ENCODE results near the gene MAPK8IP1.

The MAPK8IP1 gene

DNA sequence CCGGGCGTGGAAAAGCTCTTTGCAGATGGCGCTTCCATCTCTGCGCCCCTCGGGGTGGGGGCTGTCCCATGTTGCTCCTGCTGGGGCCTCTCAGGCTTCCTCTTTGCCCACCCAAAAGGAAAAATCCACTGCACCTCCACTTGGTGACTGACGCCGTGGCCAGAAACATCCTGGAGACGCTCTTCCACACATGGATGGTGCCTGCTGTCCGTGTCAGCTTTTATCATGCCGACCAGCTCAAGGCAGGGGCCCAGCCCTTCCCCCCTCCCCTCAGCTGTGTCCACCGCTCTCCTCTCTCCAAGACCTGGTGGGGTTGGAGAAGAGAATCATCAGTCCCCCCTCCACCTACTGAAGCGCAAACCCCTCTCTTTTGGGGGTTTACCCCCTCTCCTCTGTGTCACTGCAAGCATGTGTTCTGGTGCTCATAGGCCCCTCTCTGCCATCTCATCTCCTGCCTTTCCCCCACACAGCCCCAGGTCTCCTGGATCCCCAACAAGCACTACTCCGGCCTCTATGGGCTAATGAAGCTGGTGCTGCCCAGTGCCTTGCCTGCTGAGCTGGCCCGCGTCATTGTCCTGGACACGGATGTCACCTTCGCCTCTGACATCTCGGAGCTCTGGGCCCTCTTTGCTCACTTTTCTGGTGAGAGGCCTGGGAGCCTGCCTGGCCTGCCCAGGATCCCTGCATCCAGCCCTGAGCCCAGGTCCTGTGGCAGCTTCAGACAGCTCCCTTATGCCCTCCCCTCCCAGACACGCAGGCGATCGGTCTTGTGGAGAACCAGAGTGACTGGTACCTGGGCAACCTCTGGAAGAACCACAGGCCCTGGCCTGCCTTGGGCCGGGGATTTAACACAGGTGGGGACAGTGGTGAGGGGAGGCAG lies 38.8 kb downstream of the MAPK8IP1 start:
- no peak for DNase-seq (ENCODE audit: extremely low read depth in 1 of 2, low read depth in 1 of 2)

DNA sequence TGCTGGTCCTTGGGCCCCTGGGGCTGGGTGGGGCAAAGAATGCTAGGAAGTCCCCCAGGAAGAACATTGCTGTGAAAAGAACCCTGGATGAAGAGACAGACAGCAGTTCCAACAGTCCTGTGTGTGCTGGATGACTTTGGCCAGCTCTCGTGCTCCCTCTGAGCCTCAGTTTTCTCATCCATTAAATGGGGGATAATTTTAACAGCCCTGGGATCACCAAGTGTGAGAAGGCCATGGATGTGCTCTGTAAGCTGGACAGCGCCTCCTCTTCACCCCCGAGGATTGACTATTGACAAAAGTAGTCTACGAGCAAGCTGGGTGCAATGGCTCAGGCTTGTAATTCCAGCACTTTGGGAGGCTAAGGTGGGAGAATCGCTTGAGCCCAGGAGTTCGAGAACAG lies 39.5 kb downstream of the MAPK8IP1 start:
- DNase-seq (ENCODE audit: extremely low read depth in 1 of 2, low read depth in 1 of 2), result no peak

DNA sequence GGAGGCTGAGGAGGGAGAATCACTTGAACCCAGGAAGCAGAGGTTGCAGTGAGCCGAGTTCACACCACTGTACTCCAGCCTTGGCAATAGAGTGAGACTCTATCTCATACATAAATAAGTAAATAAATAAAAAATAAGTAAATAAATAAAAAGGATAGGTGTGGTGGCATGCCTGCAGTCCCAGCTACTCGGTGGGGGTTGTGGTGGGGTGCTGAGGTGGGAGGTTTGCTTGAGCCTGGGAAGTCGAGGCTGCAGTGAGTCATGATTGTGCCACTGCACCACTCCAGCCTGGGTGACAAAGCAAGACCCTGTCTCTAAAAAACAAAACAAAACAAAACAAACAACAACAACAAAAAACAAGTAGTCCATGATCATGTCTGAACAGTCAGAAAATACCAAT lies 40.1 kb downstream of the MAPK8IP1 start:
- DNase-seq (ENCODE audit: extremely low read depth in 1 of 2, low read depth in 1 of 2), result no peak

DNA sequence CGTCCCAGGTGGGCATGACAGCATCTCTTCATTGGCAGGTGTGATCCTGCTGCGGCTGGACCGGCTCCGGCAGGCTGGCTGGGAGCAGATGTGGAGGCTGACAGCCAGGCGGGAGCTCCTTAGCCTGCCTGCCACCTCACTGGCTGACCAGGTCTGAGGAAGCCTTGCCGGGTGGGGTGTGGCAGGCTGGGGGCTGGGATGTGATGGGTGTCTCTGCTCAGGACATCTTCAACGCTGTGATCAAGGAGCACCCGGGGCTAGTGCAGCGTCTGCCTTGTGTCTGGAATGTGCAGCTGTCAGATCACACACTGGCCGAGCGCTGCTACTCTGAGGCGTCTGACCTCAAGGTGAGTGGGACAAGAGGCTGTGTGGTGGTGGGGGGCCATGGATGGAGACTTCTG lies 40.5 kb downstream of the MAPK8IP1 start:
- no peak for DNase-seq (ENCODE audit: extremely low read depth in 1 of 2, low read depth in 1 of 2)

DNA sequence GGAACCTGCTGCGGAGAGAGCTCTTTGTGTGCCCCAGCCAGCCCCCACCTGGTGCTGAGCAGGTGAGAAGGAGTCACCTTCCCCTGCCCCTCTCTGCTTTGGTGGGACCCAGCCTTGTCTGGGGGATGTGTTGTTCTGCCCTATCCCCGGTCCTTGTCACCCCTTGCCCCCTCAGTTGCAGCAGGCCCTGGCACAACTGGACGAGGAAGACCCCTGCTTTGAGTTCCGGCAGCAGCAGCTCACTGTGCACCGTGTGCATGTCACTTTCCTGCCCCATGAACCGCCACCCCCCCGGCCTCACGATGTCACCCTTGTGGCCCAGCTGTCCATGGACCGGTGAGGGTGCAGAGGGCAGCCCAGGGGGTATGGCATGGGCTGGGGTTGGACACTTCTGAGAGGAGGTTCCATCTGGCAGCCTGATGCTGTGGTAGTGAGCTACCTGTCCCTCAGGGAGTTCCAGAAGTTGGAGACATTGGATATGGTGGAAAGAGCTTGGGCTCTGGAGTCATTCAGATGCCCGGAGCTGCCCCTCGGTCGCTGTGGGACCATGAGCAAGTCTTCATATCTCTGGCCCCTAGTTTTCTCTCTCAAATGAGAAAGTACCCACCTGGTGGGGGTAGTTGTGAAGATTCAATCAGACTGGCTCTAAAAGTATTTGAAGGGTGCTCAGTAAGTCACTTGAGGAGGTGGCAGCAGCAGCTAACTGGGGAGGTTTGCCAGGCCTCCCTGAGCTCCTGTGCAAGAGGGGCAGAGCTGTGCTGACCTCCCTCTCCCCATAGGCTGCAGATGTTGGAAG lies 41.3 kb downstream of the MAPK8IP1 start:
- DNase-seq (ENCODE audit: extremely low read depth in 1 of 2, low read depth in 1 of 2), result no peak

DNA sequence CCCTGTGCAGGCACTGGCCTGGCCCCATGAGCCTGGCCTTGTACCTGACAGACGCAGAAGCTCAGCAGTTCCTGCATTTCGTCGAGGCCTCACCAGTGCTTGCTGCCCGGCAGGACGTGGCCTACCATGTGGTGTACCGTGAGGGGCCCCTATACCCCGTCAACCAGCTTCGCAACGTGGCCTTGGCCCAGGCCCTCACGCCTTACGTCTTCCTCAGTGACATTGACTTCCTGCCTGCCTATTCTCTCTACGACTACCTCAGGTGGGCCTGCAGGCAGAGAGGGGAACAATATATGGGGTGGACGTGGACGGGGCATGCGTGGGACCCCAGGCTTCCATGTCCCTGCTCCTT lies 41.9 kb downstream of the MAPK8IP1 start:
- DNase-seq (ENCODE audit: extremely low read depth in 1 of 2, low read depth in 1 of 2), result no peak

DNA sequence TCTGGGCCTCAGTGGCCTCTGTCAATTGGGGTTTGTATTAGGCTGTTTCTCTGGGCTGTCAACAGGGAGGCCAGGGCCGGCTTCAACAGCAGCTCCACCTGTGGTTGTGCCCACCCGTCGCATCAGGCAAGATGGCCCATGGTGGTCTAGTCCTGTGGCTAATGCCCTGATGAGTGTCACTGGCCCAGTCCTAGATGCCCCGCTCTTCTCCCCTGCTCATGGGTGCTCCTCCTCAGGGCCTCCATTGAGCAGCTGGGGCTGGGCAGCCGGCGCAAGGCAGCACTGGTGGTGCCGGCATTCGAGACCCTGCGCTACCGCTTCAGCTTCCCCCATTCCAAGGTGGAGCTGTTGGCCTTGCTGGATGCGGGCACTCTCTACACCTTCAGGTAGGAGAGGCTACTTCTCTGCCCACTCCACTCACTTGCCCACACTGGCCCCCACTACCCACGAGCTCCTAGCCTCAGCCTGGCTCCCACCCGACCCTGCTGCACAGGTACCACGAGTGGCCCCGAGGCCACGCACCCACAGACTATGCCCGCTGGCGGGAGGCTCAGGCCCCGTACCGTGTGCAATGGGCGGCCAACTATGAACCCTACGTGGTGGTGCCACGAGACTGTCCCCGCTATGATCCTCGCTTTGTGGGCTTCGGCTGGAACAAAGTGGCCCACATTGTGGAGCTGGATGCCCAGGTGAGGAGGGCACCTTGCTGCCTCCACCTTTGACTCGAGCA lies 42.4 kb downstream of the MAPK8IP1 start:
- no peak for DNase-seq (ENCODE audit: extremely low read depth in 1 of 2, low read depth in 1 of 2)

DNA sequence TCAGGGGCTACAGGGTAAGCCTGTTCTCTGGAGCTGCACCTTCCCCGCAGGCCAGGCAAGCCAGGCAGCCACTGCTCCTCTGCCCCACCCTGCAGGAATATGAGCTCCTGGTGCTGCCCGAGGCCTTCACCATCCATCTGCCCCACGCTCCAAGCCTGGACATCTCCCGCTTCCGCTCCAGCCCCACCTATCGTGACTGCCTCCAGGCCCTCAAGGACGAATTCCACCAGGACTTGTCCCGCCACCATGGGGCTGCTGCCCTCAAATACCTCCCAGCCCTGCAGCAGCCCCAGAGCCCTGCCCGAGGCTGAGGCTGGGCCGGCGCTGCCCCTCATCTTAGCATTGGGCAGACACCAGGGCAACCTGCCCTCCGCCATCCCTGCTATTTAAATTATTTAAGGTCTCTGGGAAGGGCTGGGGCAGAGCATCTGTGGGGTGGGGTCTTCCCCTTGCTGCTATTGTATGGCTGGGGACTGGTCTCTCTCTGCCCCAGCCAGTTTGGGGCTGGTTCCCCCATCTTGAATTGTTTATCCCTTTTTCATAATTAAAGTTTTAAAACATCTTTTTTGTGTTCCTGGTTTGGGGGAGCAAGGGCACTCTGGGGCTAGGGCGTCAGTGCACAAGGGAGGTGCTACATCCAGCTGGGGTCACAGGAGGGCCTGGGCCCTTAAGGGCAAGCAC lies 43.2 kb downstream of the MAPK8IP1 start:
- DNase-seq (ENCODE audit: extremely low read depth in 1 of 2, low read depth in 1 of 2), result no peak

DNA sequence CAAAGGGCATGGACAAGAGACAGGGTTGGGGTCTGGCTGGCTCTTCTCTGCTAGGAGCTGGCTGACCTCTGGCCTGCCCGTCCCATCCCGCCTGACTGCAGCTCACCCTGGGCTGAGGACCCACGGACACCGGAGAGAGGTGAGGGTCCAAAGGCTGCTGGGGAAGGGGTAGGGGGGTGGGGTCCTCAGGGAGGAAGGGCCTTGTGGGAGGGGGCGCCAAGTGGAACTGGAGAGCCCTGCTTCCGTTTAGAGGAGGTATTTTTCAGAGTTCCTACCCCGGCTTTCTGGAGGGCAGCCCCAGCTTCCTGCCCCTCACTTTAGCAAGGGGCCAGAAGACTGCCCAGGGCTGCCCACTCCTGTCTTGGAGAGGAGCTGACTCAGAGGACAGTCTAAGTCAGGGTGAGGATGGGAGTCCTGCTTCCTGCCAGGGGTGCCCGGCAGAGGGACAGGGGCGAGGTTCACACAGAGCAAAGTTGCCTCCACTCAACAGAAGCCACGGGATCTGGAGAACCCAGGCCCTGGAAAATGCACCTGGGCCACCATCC lies 44.1 kb downstream of the MAPK8IP1 start:
- DNase-seq (ENCODE audit: extremely low read depth in 1 of 2, low read depth in 1 of 2), result no peak

DNA sequence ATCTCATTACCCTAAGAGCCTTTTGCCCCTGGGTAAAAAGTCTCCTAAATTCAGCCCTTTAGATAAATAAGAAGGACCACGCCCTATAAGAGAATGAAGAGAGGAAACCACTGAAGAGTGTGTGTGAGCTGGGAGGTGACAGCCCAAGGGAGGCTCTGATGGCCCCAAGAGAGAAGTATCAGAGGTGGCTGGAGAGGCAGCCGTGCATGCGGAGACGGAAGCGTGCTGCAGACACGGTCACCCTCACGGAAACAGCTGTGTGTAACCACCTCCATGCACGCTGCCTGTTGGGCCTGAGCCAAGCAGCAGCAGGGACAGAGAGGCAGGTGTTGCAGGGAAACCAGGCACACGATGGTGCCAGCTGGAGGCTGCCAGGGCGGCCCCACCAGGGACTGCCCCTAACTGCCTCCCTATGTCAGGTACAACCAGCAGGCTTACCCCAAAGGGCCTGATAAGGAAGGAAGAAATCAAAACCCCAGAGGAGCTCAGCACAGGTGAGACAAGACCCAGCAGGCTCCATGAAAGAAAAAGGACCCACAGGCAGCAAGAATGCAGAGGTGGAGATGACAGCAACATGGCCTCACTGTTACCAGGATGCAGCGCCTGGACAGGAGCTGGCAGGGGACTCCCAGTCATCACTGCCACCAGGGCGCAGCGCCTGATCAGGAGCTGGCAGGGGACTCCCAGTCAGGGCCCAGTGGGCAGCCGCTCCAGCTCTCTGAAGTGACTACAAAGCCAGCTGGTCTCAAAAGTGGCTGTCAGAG lies 44.8 kb downstream of the MAPK8IP1 start:
- no peak for DNase-seq (ENCODE audit: extremely low read depth in 1 of 2, low read depth in 1 of 2)

DNA sequence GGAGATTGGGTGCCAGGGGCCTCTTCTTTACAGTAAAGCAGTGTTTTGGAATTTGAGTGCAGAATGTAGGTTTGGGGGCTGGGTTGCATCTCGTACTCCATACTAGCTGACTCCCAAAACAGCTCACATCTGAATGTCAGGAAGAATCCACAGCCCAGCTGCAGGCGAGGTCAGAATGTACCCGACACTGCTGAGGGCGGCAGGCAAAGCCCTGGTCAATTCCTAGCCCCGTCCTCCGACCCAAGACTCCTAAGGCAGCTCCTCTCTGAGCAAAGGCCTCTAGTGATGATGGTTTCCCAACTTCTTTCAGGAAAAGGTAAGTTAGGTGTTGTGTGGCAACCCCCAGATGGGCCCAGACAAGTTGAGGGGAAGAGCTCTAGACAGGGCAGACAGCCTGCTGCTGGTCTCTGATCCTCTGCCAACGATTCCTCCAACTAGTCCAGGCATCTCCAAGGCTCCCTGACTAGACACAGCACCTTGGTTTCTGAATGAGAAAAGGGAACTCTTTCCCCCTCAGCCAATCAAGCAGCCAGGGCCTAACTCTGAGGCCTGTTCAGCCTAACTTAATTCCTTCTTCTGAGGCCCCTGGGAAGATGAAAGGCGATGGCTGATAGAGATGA lies 45.6 kb downstream of the MAPK8IP1 start:
- DNase-seq (ENCODE audit: extremely low read depth in 1 of 2, low read depth in 1 of 2), result no peak

DNA sequence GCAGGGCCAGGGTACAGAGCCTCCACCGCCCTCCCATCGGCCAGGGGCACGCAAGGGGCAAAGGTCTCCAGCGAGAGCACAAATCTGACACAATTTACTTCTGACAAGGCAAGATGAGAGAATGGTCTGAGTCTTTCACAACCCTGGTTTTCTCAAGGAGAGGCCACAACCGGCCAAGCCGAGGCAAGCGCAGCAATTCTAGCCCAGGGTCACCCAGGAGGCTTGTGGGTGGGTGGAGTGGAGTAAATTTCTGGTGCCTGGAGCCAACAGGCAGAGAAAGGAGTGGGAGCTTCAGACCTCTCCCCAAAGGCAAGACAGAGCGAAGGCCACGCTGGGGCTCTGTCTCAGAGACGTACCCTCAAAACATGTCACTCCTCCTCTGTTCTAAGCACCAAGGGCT lies 46.3 kb downstream of the MAPK8IP1 start:
- no peak for DNase-seq (ENCODE audit: extremely low read depth in 1 of 2, low read depth in 1 of 2)

DNA sequence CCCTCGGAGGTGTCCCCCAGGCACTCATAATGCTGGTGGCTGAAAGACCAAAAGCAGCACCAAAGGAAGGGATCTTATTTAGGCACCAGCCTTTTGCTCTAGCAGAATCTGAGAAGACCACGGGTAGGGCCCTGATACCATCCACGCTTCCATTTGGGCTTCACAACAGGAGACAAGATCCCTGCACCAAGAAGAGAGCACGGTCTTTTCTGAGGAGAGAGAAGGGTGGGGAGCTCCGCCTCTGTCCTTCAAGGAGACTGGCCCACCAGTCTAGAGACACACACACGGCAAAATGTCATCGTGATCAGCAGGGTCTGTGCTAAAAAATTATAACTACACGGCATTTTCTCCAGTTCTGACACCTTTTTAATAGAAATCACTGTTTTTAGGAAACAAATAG lies 46.8 kb downstream of the MAPK8IP1 start:
- no peak for DNase-seq (ENCODE audit: extremely low read depth in 1 of 2, low read depth in 1 of 2)

DNA sequence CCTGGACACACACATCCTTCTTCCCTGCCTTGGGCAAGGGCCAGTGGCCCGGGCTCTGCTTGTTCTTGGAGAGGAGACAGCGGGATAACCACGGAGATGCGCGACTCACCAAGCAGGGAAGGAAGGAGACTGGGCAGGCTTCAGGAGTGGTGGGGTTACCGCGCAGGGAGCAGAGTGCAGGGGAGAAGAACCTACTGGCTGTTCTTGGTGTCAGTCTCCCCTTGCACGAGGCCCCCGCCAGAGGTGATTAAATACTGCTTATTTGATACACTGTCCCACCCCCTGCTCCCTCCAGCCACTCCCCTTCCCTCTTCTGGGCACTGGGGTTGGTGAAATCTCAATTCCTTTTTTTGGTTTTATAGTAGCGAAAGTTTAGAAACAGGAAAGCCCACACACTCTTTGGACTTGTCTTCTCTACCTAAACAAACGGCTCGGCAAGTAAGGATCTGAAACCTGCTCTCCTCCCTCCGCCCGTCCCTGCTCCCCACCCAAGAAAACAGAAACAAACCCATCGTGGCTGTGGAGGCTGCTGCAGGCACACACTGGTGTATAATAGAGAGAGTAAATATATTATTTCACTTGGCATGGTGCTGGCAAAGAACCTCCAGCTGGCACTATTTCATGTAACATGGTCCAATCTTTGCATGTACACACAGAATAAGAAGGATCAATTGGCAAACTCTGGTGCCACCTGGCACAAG lies 47.8 kb downstream of the MAPK8IP1 start:
- DNase-seq (ENCODE audit: extremely low read depth in 1 of 2, low read depth in 1 of 2), result no peak

DNA sequence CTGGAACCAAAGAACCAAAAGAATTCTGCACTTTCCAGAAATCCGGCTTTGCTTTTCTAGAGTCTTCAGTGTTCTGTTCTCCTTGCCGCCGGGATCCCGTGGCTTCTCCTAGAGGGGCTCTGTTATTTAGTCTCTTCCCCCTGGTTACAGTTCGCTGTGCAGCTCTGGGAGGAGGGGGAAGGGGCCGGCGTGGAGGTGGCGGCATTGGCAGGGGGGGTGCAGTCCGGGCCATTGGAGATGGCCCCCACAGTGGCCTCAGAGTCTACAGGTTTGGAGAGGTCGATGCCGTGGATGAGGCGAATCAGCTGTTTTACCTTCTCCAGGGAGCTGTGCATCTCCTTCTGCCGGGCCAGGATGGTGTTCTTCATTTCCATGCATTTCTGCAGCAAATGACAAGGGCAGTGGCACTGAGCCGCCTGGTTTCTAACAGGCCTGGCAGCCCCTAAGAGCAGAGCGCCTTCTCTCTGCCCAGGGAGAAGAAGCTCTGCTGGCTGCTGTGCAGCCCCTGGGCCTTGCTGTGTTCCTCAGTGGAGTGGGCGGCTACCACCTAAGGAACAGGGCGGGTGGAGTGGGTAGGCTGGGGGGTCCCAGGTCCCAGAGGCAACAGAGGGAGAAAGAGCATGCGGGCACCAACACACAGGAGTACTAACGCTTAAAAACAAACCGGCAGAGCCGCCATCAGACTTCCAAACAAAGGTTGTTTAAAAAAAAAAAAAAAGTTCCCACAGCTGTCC lies 48.6 kb downstream of the MAPK8IP1 start:
- no peak for DNase-seq (ENCODE audit: extremely low read depth in 1 of 2, low read depth in 1 of 2)

DNA sequence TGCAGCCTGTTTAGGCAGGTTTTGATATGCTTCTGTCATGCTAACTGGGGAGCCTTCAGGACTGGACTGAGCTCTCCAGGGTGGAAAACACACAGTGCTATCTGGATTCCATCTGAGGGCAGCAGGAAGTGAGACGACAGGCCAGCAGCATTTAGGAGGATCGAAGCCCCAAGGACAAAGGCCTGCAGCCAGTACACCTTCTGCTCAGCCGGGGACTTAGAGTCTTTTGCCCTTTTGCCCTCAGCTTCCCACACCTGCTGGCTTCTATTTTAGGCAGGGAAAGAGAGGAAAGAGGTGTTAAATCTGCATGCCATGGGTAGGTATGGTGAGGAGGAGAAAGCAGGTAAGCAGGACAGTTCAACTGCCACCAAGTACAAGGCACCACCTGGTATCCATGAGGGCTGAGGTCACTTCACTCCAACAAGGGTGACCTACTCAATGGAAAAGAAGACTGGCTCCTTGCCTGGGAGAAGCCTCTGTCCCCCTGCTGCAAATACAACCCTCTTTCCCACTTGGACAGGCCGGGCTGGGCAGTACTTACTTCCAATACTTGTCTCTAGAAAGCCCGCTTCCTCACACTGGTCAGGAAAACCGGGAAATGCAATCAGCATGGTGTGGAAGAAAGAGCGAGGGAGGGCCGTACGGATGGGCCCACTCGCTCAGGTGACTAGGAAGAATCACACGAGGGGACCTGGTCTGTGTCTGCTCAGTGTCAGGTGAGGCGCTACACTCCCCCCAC lies 49.3 kb downstream of the MAPK8IP1 start:
- DNase-seq (ENCODE audit: extremely low read depth in 1 of 2, low read depth in 1 of 2), result no peak

DNA sequence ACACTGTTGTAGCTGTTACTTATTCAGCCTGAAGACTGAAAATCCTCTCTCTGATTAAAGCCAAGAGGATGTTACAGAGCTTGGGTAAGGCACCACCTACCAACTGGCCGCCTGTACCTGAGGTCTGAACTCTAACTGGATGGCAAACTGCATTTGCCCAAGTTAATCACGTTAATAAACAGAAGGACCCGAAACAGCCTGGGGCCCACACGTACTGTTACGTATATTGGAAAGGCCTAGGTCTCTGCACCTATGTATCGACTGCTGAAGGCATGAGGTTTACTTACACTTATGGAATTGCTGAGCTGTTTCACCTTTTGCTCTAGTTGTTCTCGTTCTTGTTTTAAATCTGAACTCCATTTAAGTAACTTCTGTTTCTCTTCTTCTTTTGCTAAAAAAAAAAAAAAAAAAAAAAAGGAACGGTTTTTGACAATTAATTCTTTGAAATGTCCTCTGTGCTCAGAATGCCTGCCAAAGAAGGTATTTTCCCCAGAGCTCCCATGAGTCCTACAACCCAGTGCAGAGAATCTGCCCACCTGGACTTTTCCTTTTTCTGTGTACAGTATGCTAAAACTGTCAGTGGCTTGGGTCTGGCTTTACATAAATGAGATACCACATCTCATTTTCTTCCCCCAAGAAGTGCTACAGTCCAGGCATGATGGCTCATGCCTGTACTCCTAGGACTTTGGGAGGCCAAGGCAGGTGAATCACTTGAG lies 50.1 kb downstream of the MAPK8IP1 start:
- DNase-seq (ENCODE audit: extremely low read depth in 1 of 2, low read depth in 1 of 2), result no peak
